ENCODE results near the gene CCM2. TPM values are rescaled to one million over a fixed set of nuclear protein-coding genes. Genes with fewer than 3 reads are reported as not detected.

Gene CCM2
- total RNA-seq, 4 donors from 2014 or later = 35.8 to 62.0 (median 51.9) TPM

DNA sequence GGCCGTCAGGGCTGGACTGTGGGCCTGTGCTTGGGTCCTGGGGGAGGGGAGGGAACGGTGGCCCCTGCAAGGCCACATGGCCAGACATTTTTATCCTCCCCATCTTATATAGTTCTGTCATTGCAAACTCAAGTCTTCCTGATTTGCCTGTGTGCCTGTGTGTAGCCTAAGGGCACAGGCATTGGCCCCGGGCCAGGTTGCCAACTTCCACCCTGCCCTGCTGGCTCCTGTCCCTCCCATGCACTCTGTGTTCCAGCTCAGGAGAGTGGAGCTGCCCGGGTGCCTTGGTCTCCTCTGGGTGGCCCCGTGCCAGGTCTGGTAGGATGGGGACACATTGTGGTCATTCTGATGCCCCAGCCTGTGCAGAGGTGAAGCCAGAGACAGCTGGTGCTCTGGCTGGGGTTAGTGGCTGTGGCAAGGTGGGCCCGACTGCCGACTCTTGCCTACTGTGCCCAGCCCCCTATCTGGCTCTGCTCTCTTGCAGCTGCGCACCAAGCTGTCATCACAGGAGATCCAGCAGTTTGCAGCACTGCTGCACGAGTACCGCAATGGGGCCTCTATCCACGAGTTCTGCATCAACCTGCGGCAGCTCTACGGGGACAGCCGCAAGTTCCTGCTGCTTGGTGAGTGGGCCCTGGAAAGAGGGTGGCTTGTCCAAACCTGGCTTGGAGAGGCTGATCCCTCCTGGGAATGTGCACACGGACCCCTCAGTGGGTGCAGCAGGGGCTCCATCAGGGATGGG is 74.0 kb downstream of the CCM2 start:
- H3K9me3 ChIP-seq = no peaks in the 10 kb centered on the region
- H3K36me3 ChIP-seq = peaks cover 0 to 96% of the 10 kb centered on the region in 2 donors
- no peak overlapping the region for H3K27ac ChIP-seq
- no peak for ATAC-seq
- TF ChIP-seq, protein P1, sequence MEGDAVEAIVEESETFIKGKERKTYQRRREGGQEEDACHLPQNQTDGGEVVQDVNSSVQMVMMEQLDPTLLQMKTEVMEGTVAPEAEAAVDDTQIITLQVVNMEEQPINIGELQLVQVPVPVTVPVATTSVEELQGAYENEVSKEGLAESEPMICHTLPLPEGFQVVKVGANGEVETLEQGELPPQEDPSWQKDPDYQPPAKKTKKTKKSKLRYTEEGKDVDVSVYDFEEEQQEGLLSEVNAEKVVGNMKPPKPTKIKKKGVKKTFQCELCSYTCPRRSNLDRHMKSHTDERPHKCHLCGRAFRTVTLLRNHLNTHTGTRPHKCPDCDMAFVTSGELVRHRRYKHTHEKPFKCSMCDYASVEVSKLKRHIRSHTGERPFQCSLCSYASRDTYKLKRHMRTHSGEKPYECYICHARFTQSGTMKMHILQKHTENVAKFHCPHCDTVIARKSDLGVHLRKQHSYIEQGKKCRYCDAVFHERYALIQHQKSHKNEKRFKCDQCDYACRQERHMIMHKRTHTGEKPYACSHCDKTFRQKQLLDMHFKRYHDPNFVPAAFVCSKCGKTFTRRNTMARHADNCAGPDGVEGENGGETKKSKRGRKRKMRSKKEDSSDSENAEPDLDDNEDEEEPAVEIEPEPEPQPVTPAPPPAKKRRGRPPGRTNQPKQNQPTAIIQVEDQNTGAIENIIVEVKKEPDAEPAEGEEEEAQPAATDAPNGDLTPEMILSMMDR (IDR thresholded peaks at IDR 0.05) = no peak
- TF ChIP-seq POLR2AphosphoS5 (IDR thresholded peaks at IDR 0.05) (no peak), EP300 (IDR thresholded peaks at IDR 0.05) (no peak), POLR2A (IDR thresholded peaks at IDR 0.05) (no peak)
- no peak overlapping the region for H3K4me3 ChIP-seq
- 80 to 100% methylated on average over 1 to 2 of the region's 15 CpGs for WGBS, 2 donors (ENCODE audit: low coverage in 1 of 2)
- H3K4me1 ChIP-seq = no peaks in the 10 kb centered on the region
- no peaks in the 10 kb centered on the region for H3K27me3 ChIP-seq

GRCh38 chr7:45074528-45075354 is 74.7 kb downstream of the CCM2 start:
- H3K27me3 ChIP-seq = no peaks in the 10 kb centered on the region
- no peaks in the 10 kb centered on the region for H3K4me1 ChIP-seq
- H3K36me3 ChIP-seq = peaks cover 0 to 89% of the 10 kb centered on the region in 2 donors
- H3K27ac ChIP-seq = no peak overlapping the region
- no peak for ATAC-seq
- 85 to 86% methylated on average over 9 of the region's 16 CpGs for WGBS, 2 donors (ENCODE audit: low coverage in 1 of 2)
- no peaks in the 10 kb centered on the region for H3K9me3 ChIP-seq
- no peak for TF ChIP-seq POLR2AphosphoS5 (IDR thresholded peaks at IDR 0.05)
- TF ChIP-seq, protein P1 (IDR thresholded peaks at IDR 0.05) = no peak
- TF ChIP-seq POLR2A (IDR thresholded peaks at IDR 0.05) = no peak
- TF ChIP-seq EP300 (IDR thresholded peaks at IDR 0.05) = no peak
- H3K4me3 ChIP-seq = no peak overlapping the region

DNA sequence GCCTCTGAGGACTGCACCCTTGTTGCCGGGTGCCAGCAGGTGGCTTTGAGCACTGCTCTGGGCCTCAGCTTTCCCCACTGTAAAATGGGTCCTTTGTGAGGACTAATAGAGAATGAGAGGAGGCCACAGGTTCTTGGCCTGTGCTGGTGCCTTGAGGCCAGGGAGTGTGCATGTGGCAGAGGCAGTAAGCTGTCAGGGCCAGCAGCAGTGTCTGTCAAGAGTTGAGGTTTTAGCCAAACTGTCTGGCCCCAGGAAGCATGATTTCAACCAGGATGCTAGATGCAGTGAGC is 75.3 kb downstream of the CCM2 start:
- Histone ChIP-seq H3K4me1 (no peaks in the 10 kb centered on the region), H3K27ac (no peak overlapping the region), H3K36me3 (peaks cover 0 to 89% of the 10 kb centered on the region in 2 donors), H3K27me3 (no peaks in the 10 kb centered on the region), H3K9me3 (no peaks in the 10 kb centered on the region), H3K4me3 (no peak overlapping the region)
- no CpG with 5 or more reads among the region's 1 CpG for WGBS, 2 donors (ENCODE audit: low coverage in 1 of 2)
- ATAC-seq = no peak
- TF ChIP-seq POLR2AphosphoS5 (IDR thresholded peaks at IDR 0.05) (no peak), POLR2A (IDR thresholded peaks at IDR 0.05) (no peak), EP300 (IDR thresholded peaks at IDR 0.05) (no peak)
- TF ChIP-seq, protein P1 (IDR thresholded peaks at IDR 0.05) = no peak

DNA sequence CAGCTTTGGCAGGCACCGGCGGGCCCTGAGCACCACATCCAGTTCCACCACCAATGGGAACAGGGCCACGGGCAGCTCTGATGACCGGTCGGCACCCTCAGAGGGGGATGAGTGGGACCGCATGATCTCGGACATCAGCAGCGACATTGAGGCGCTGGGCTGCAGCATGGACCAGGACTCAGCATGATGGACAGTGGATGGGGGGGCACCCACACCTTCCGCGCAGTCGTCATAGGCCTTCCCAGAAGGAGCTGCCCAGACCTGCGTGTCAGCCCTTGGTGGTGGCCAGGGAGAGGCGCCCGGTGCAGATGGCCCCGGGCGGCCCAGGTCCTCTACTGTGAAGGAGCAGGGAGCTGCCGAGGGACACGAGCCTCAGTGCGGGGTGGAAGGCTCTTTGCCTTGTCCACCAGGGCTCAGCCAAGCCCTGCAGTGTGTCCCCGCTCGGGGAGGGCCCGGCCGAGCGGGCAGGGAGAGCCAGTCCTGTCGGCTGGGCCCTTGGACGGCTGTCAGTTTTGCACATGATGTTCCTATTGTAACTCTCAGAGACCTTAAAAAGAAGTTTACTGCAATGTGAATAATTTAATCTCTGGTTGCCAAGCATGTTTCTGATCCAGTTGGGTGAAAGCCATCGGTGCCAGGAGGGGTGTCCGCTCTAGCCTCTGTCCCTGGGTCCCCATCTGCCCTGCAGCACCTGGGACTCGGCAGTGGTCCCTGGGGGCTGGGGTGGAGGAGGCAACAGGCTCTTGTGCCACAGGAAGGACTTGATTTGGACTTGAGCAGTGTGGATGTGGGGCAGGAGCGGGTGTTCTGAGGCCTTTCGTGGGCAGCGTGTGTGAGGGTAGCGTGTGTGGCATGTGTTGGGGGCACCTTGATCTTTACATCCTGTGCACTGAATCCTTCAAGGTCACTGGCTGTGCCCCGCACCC is 76.1 kb downstream of the CCM2 start:
- peaks cover 0 to 85% of the 10 kb centered on the region in 2 donors for H3K36me3 ChIP-seq
- H3K9me3 ChIP-seq = no peaks in the 10 kb centered on the region
- no peak overlapping the region for H3K4me3 ChIP-seq
- ATAC-seq = no peak
- 92 to 100% methylated on average over 2 to 6 of the region's 35 CpGs for WGBS, 2 donors (ENCODE audit: low coverage in 1 of 2)
- no peaks in the 10 kb centered on the region for H3K27me3 ChIP-seq
- no peaks in the 10 kb centered on the region for H3K4me1 ChIP-seq
- TF ChIP-seq POLR2A (IDR thresholded peaks at IDR 0.05) (no peak), POLR2AphosphoS5 (IDR thresholded peaks at IDR 0.05) (no peak), EP300 (IDR thresholded peaks at IDR 0.05) (no peak)
- TF ChIP-seq, protein P1 (IDR thresholded peaks at IDR 0.05) = no peak
- no peak overlapping the region for H3K27ac ChIP-seq
